Measurements from ENCODE around the gene RIN2.

DNA sequence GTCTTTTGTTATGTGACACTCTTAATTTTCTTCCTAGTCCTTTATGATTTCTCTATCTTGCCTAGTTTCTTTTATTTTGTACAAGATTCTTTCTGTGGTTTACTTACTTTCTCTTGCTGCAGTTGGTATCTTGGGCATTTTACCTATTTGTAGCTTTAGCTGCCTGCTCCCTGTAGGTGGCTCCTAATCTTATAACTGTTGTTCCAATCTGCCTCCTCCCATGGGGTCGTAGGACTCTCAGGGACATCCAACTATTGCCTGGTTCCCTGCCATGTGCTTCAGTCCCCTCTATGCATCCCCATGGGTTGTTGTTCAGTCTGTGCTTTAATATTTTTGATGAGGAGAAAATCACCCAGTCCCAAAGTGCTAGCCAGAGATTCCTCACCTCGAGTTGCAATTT lies 31.4 kb downstream of the RIN2 start:
- no peak for TF ChIP-seq ZFP30 (CRISPR knock-in tag; IDR thresholded peaks at IDR 0.05)
- no peak for TF ChIP-seq BACH2 (CRISPR knock-in tag; IDR thresholded peaks at IDR 0.05; ENCODE audit: borderline replicate concordance)
- no peak for TF ChIP-seq ZFP3 (CRISPR knock-in tag; IDR thresholded peaks at IDR 0.05)
- no peak for TF ChIP-seq ARNTL (CRISPR knock-in tag; IDR thresholded peaks at IDR 0.05; ENCODE audit: borderline replicate concordance, low read depth)
- TF ChIP-seq ZNF70 (CRISPR knock-in tag; IDR thresholded peaks at IDR 0.05), result no peak
- no peak for TF ChIP-seq OSR1 (CRISPR knock-in tag; IDR thresholded peaks at IDR 0.05)
- TF ChIP-seq, protein P1, sequence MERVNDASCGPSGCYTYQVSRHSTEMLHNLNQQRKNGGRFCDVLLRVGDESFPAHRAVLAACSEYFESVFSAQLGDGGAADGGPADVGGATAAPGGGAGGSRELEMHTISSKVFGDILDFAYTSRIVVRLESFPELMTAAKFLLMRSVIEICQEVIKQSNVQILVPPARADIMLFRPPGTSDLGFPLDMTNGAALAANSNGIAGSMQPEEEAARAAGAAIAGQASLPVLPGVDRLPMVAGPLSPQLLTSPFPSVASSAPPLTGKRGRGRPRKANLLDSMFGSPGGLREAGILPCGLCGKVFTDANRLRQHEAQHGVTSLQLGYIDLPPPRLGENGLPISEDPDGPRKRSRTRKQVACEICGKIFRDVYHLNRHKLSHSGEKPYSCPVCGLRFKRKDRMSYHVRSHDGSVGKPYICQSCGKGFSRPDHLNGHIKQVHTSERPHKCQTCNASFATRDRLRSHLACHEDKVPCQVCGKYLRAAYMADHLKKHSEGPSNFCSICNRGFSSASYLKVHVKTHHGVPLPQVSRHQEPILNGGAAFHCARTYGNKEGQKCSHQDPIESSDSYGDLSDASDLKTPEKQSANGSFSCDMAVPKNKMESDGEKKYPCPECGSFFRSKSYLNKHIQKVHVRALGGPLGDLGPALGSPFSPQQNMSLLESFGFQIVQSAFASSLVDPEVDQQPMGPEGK (CRISPR knock-in tag; IDR thresholded peaks at IDR 0.05; ENCODE audit: borderline replicate concordance), result no peak
- TF ChIP-seq GLIS3 (CRISPR knock-in tag; IDR thresholded peaks at IDR 0.05), result no peak

All from SK-N-SH treated with all-trans-retinoic acid at 6 μM for 48 hours (cell line).